ENCODE results near the gene FHOD1. TPM values are rescaled to one million over a fixed set of nuclear protein-coding genes. Genes with fewer than 3 reads are reported as not detected.

Gene FHOD1
- total and polyA plus RNA-seq, 9 of the 15 experiments (the other 6 are each of a cell fraction or from before 2014, with no cell fraction given): 18.7 to 126 (median 32.3) TPM

GRCh38 chr16:67190448-67191399 lies 56.6 kb downstream of the FHOD1 start (continued):
- TF ChIP-seq RAD21 (CRISPR knock-in tag; conservative IDR thresholded peaks at IDR 0.05 in 1 of 2, IDR thresholded peaks at IDR 0.05 in 1 of 2) (no peak), E2F6 (IDR thresholded peaks at IDR 0.05; ENCODE audit: borderline replicate concordance in 1 of 2, extremely low read depth in 1 of 2, insufficient read depth in 1 of 2, insufficient read length in 1 of 2, low read depth in 1 of 2, low read length in 1 of 2, poor library complexity in 1 of 2, severe bottlenecking in 1 of 2) (no peak), ZNF75A (CRISPR knock-in tag; IDR thresholded peaks at IDR 0.05) (no peak), JUN (IDR thresholded peaks at IDR 0.05; ENCODE audit: borderline replicate concordance, low read depth, low read length) (peak; percentile 60; the same call in 1 of the 2 replicates), JUN (CRISPR knock-in tag; IDR thresholded peaks at IDR 0.05; ENCODE audit: borderline replicate concordance) (no peak)
- TF ChIP-seq, protein P1, sequence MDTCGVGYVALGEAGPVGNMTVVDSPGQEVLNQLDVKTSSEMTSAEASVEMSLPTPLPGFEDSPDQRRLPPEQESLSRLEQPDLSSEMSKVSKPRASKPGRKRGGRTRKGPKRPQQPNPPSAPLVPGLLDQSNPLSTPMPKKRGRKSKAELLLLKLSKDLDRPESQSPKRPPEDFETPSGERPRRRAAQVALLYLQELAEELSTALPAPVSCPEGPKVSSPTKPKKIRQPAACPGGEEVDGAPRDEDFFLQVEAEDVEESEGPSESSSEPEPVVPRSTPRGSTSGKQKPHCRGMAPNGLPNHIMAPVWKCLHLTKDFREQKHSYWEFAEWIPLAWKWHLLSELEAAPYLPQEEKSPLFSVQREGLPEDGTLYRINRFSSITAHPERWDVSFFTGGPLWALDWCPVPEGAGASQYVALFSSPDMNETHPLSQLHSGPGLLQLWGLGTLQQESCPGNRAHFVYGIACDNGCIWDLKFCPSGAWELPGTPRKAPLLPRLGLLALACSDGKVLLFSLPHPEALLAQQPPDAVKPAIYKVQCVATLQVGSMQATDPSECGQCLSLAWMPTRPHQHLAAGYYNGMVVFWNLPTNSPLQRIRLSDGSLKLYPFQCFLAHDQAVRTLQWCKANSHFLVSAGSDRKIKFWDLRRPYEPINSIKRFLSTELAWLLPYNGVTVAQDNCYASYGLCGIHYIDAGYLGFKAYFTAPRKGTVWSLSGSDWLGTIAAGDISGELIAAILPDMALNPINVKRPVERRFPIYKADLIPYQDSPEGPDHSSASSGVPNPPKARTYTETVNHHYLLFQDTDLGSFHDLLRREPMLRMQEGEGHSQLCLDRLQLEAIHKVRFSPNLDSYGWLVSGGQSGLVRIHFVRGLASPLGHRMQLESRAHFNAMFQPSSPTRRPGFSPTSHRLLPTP (IDR thresholded peaks at IDR 0.05; ENCODE audit: borderline replicate concordance, extremely low read depth, insufficient read length): no peak
- TF ChIP-seq, protein P2, sequence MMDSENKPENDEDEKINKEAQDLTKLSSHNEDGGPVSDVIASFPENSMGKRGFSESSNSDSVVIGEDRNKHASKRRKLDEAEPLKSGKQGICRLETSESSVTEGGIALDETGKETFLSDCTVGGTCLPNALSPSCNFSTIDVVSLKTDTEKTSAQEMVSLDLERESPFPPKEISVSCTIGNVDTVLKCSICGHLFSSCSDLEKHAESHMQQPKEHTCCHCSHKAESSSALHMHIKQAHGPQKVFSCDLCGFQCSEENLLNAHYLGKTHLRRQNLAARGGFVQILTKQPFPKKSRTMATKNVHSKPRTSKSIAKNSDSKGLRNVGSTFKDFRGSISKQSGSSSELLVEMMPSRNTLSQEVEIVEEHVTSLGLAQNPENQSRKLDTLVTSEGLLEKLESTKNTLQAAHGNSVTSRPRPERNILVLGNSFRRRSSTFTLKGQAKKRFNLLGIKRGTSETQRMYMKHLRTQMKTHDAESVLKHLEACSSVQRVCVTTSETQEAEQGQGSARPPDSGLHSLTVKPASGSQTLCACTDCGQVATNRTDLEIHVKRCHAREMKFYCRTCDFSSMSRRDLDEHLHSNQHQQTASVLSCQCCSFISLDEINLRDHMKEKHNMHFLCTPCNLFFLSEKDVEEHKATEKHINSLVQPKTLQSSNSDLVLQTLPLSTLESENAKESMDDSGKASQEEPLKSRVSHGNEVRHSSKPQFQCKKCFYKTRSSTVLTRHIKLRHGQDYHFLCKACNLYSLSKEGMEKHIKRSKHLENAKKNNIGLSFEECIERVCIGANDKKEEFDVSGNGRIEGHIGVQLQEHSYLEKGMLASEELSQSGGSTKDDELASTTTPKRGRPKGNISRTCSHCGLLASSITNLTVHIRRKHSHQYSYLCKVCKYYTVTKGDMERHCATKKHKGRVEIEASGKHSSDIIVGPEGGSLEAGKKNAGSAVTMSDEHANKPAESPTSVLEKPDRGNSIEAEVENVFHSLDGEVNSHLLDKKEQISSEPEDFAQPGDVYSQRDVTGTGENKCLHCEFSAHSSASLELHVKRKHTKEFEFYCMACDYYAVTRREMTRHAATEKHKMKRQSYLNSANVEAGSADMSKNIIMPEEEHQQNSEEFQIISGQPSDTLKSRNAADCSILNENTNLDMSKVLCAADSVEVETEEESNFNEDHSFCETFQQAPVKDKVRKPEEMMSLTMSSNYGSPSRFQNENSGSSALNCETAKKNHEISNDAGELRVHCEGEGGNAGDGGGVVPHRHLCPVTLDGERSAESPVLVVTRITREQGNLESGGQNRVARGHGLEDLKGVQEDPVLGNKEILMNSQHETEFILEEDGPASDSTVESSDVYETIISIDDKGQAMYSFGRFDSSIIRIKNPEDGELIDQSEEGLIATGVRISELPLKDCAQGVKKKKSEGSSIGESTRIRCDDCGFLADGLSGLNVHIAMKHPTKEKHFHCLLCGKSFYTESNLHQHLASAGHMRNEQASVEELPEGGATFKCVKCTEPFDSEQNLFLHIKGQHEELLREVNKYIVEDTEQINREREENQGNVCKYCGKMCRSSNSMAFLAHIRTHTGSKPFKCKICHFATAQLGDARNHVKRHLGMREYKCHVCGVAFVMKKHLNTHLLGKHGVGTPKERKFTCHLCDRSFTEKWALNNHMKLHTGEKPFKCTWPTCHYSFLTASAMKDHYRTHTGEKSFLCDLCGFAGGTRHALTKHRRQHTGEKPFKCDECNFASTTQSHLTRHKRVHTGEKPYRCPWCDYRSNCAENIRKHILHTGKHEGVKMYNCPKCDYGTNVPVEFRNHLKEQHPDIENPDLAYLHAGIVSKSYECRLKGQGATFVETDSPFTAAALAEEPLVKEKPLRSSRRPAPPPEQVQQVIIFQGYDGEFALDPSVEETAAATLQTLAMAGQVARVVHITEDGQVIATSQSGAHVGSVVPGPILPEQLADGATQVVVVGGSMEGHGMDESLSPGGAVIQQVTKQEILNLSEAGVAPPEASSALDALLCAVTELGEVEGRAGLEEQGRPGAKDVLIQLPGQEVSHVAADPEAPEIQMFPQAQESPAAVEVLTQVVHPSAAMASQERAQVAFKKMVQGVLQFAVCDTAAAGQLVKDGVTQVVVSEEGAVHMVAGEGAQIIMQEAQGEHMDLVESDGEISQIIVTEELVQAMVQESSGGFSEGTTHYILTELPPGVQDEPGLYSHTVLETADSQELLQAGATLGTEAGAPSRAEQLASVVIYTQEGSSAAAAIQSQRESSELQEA (IDR thresholded peaks at IDR 0.05; ENCODE audit: low read depth): no peak

Data from K562 (cell line).